Esophagus muscularis mucosa (tissue), 3 donors: Measurements from ENCODE around the gene NDEL1.

Experiments used
- POLR2A ChIP-seq: fragments of 450-650 bp; IDR thresholded peaks from one replicate; pipeline ENCODE4 v1.6.1; 2017; ENCODE audit warnings: antibody characterized with exemption, moderate library complexity, mild to moderate bottlenecking, low read depth
- TF ChIP-seq, protein P1 (sequence below), 3 experiments: fragments of 200-600 bp in 2 of 3; fragments of 450-650 bp in 1 of 3; sonication (generic) in 2 of 3; IDR thresholded peaks; one replicate each; pipeline ENCODE4 v1.5.1; 2017 to 2019; ENCODE audit warnings: antibody characterized with exemption in 3 of 3, mild to moderate bottlenecking in 2 of 3, moderate library complexity in 1 of 3

- TF ChIP-seq, protein P1, sequence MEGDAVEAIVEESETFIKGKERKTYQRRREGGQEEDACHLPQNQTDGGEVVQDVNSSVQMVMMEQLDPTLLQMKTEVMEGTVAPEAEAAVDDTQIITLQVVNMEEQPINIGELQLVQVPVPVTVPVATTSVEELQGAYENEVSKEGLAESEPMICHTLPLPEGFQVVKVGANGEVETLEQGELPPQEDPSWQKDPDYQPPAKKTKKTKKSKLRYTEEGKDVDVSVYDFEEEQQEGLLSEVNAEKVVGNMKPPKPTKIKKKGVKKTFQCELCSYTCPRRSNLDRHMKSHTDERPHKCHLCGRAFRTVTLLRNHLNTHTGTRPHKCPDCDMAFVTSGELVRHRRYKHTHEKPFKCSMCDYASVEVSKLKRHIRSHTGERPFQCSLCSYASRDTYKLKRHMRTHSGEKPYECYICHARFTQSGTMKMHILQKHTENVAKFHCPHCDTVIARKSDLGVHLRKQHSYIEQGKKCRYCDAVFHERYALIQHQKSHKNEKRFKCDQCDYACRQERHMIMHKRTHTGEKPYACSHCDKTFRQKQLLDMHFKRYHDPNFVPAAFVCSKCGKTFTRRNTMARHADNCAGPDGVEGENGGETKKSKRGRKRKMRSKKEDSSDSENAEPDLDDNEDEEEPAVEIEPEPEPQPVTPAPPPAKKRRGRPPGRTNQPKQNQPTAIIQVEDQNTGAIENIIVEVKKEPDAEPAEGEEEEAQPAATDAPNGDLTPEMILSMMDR (IDR thresholded peaks at IDR 0.05): no peak
- no peak for TF ChIP-seq POLR2A
These were observed 24.1 kb downstream of the NDEL1 start for GRCh38 chr17:8459831-8460230.
